C4-2B (cell line): Measurements from ENCODE around the gene ANAPC1.

Source experiments
- ZFX ChIP-seq: fragments of 450-650 bp; IDR thresholded peaks from 2 replicates; pipeline ENCODE4 v1.6.1; 2017
- TF ChIP-seq, protein P1 (sequence below): fragments of 450-650 bp; conservative IDR thresholded peaks from 2 replicates; pipeline ENCODE4 v1.5.1; 2017; ENCODE audit warnings: mild to moderate bottlenecking

- TF ChIP-seq, protein P1, sequence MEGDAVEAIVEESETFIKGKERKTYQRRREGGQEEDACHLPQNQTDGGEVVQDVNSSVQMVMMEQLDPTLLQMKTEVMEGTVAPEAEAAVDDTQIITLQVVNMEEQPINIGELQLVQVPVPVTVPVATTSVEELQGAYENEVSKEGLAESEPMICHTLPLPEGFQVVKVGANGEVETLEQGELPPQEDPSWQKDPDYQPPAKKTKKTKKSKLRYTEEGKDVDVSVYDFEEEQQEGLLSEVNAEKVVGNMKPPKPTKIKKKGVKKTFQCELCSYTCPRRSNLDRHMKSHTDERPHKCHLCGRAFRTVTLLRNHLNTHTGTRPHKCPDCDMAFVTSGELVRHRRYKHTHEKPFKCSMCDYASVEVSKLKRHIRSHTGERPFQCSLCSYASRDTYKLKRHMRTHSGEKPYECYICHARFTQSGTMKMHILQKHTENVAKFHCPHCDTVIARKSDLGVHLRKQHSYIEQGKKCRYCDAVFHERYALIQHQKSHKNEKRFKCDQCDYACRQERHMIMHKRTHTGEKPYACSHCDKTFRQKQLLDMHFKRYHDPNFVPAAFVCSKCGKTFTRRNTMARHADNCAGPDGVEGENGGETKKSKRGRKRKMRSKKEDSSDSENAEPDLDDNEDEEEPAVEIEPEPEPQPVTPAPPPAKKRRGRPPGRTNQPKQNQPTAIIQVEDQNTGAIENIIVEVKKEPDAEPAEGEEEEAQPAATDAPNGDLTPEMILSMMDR = no peak
- TF ChIP-seq ZFX = no peak
Observed at GRCh38 chr2:111917106-111917505, 33.1 kb upstream of the ANAPC1 start.
